NK-92 (cell line): Measurements from ENCODE around the gene SARDH.
"Not testable (repeated sequence)": the region's sequence is repeated elsewhere in the genome, so short reads cannot be mapped to it uniquely, and the experiment has no call there.

ENCODE experiments used
- DNase-seq: peaks from one replicate; lab custom pipeline; 2025; ENCODE audit not compliant: unreplicated experiment; lab: John Stamatoyannopoulos, UW

SARDH gene

GRCh38 chr9:133687856-133688761, 50.0 kb downstream of the SARDH start:
- DNase-seq = no peak

GRCh38 chr9:133686642-133687575, 51.2 kb downstream of the SARDH start:
- DNase-seq = no peak

- DNase-seq = no peak
Observed at GRCh38 chr9:133685653-133686609, 52.2 kb downstream of the SARDH start.

- DNase-seq = no peak
Observed at GRCh38 chr9:133684936-133685361, 53.2 kb downstream of the SARDH start.

GRCh38 chr9:133684121-133684935, 53.8 kb downstream of the SARDH start:
- no peak for DNase-seq

GRCh38 chr9:133683586-133684120, 54.5 kb downstream of the SARDH start:
- DNase-seq = no peak

GRCh38 chr9:133682818-133683585, 55.1 kb downstream of the SARDH start:
- no peak for DNase-seq

GRCh38 chr9:133681658-133682306, 56.4 kb downstream of the SARDH start:
- DNase-seq = no peak

- no peak for DNase-seq
Observed at GRCh38 chr9:133680976-133681657, 57.0 kb downstream of the SARDH start.

- DNase-seq = no peak
Observed at GRCh38 chr9:133680250-133680975, 57.7 kb downstream of the SARDH start.

- no peak for DNase-seq
Observed at GRCh38 chr9:133679466-133680061, 58.6 kb downstream of the SARDH start.

GRCh38 chr9:133679056-133679455, 59.1 kb downstream of the SARDH start:
- DNase-seq = no peak

- DNase-seq = no peak
Observed at GRCh38 chr9:133677126-133678010, 60.8 kb downstream of the SARDH start.

- DNase-seq = no peak
Observed at GRCh38 chr9:133676450-133676849, 61.7 kb downstream of the SARDH start.

- not testable (repeated sequence) for DNase-seq
Observed at GRCh38 chr9:133675796-133676195, 62.4 kb downstream of the SARDH start.

GRCh38 chr9:133674091-133674490, 64.1 kb downstream of the SARDH start:
- DNase-seq = no peak
